AG04449 (cell line): ENCODE results near the gene HIVEP3.
"Not testable (repeated sequence)": the region's sequence is repeated elsewhere in the genome, so short reads cannot be mapped to it uniquely, and the experiment has no call there.

Source experiments
- CTCF ChIA-PET: fragments of 350-600 bp; formaldehyde crosslinking; extraction: SDS; loops from one replicate; lab custom pipeline; 2021; ENCODE audit warnings: antibody characterized with exemption; lab: Yijun Ruan, JAX
- POLR2A ChIA-PET: fragments of 400-600, 350-600 bp; formaldehyde crosslinking; extraction: SDS; loops from one replicate; lab custom pipeline; 2020; ENCODE audit warnings: antibody characterized with exemption, inconsistent platforms; lab: Yijun Ruan, JAX
- DNase-seq: peaks from one replicate; pipeline ENCODE4 v3.0.0-alpha.2; 2010; ENCODE audit warnings: low read depth, low spot score
- H3K4me3 ChIP-seq: 2 replicates; pipeline ENCODE4 v1.5.1; 2011; ENCODE audit warnings: low read depth, mild to moderate bottlenecking, control low read depth, low read length
- TF ChIP-seq, protein P1 (sequence below): IDR thresholded peaks from one replicate; pipeline ENCODE4 v1.5.1; 2011; ENCODE audit warnings: mild to moderate bottlenecking, moderate library complexity, low read length, control low read depth, inconsistent platforms; ENCODE audit not compliant: insufficient read depth; ENCODE audit errors: missing control alignments

Gene HIVEP3

DNA sequence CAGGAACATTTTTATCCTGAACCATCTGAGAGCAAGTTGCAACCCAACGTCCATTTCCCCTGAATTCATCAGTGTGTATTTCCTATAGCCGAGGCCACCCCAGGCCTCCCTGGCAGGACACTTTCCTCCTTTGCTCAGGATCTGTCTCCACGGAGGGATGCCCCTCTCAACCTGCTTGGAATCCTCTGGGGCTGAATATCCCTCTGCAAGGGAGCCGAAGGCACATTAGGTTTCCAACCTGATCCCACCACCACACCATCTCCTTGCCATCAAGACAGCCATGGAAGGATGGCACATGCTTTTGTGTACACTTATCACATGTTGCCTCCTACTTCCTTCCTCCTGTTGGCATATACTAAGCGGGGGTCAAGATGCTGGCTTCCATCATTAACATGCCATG lies 359.4 kb downstream of the HIVEP3 start:
- POLR2A ChIA-PET = no interaction called here
- DNase-seq = no peak
- no peak overlapping the region for H3K4me3 ChIP-seq
- CTCF ChIA-PET = interaction anchor here (2.4 kb wide), 1 partner anchor 15 kb away, joined by 12 read pairs; no protein-coding TSS in a partner anchor
- TF ChIP-seq, protein P1, sequence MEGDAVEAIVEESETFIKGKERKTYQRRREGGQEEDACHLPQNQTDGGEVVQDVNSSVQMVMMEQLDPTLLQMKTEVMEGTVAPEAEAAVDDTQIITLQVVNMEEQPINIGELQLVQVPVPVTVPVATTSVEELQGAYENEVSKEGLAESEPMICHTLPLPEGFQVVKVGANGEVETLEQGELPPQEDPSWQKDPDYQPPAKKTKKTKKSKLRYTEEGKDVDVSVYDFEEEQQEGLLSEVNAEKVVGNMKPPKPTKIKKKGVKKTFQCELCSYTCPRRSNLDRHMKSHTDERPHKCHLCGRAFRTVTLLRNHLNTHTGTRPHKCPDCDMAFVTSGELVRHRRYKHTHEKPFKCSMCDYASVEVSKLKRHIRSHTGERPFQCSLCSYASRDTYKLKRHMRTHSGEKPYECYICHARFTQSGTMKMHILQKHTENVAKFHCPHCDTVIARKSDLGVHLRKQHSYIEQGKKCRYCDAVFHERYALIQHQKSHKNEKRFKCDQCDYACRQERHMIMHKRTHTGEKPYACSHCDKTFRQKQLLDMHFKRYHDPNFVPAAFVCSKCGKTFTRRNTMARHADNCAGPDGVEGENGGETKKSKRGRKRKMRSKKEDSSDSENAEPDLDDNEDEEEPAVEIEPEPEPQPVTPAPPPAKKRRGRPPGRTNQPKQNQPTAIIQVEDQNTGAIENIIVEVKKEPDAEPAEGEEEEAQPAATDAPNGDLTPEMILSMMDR = no peak

GRCh38 chr1:41558761-41559171 lies 360.0 kb downstream of the HIVEP3 start:
- ChIA-PET CTCF (interaction anchor here (2.4 kb wide), 1 partner anchor 15 kb away, joined by 12 read pairs; no protein-coding TSS in a partner anchor), POLR2A (no interaction called here)
- DNase-seq = no peak
- TF ChIP-seq, protein P1 = no peak
- H3K4me3 ChIP-seq = no peak overlapping the region

DNA sequence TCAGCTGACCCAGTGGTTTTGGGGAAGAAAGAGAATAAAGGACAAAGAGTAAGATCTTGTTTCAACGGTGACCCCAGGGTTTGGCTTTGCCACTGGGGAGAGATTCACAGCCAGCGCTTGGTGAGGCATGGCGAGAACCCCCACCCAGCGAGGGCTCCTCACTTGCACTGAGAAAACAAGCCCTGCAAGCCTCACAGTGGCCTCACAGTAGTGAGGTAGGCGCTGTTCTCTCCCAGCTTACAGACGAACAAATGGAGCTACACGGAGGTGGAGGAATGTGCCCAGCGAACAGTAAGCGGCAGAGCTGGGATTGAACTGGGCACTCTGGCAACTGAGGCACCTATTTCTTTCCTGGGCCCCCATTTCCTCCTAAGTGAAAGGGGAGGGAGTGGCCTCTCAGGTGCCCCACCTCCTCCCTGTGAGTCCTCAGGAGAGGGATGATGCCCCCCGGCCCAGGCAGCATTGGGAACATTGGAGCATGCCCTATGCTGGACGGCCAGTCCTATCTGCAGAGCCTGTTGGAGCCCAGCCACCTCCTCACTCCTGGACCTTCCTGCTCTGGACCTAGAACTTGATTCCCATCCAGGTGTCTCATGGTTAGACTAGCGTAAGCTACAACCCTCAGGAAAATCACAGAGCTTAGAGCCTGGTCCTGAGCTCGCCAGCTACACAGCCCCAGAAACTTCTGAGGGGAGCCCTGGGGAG lies 360.8 kb downstream of the HIVEP3 start:
- ChIA-PET POLR2A (no interaction called here), CTCF (interaction anchor here (2.4 kb wide), 1 partner anchor 16 kb away, joined by 12 read pairs; no protein-coding TSS in a partner anchor)
- DNase-seq = no peak
- TF ChIP-seq, protein P1 = no peak
- H3K4me3 ChIP-seq = no peak overlapping the region

- CTCF ChIA-PET = interaction anchor here (1.6 kb wide), 2 partner anchors 19 to 25 kb away, joined by 5 read pairs; no protein-coding TSS in a partner anchor
- POLR2A ChIA-PET, DNase-seq, H3K4me3 ChIP-seq: not testable (repeated sequence)
These were observed 364.0 kb downstream of the HIVEP3 start for GRCh38 chr1:41554746-41555145.

- no peak overlapping the region for H3K4me3 ChIP-seq
- POLR2A ChIA-PET = no interaction called here
- no peak for DNase-seq
- TF ChIP-seq, protein P1 = no peak
- CTCF ChIA-PET = no interaction called here
These were observed 370.8 kb downstream of the HIVEP3 start for GRCh38 chr1:41547781-41548560.

DNA sequence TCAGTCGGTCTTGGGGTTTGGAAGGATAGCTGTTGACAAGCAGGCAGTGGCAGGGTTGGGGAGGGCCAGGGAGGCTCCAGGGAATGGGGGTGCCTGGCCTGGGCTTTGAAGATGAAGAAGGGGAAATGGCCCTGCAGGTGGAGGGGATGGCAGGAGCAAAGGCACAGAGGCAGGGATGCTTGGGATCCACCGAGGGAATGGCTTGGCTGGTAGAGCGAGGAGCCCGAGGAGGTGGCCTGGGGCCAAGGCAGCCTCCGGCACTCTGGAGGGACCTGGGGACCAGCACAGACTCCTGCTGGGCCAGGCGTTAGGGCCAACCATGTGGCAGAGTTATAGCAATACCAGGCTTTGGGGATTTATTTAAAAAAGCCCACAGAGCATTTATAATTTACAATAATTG lies 371.4 kb downstream of the HIVEP3 start:
- ChIA-PET CTCF (no interaction called here), POLR2A (interaction anchor here (0.6 kb wide), 1 partner anchor 487 kb away, joined by 3 read pairs; no protein-coding TSS in a partner anchor)
- DNase-seq = no peak
- TF ChIP-seq, protein P1 = no peak
- H3K4me3 ChIP-seq = no peak overlapping the region
